ENCODE data around the gene HOXC11. TPM values are rescaled to one million over a fixed set of nuclear protein-coding genes. Genes with fewer than 3 reads are reported as not detected.
A peak's percentile ranks its signal among the peaks of the same experiment; 100 is the strongest.

HOXC11 gene
- total RNA-seq, 1 experiment from 2014 or later: not detected

GRCh38 chr12:54005853-54006558 is 33.1 kb downstream of the HOXC11 start:
- Histone ChIP-seq H3K36me3 (replicated peaks; ENCODE audit: control insufficient read depth, insufficient read depth, low read length) (no peaks in the 10 kb centered on the region), H3K4me3 (ENCODE audit: insufficient read depth, low read depth, low read length) (no peak overlapping the region), H3K27me3 (ENCODE audit: control insufficient read depth, insufficient read depth, low read length) (peaks cover 100% of the 10 kb centered on the region)
- DNase-seq: peak; percentile 97

- no peak for DNase-seq
- Histone ChIP-seq H3K36me3 (replicated peaks; ENCODE audit: control insufficient read depth, insufficient read depth, low read length) (no peaks in the 10 kb centered on the region), H3K27me3 (ENCODE audit: control insufficient read depth, insufficient read depth, low read length) (peaks cover 100% of the 10 kb centered on the region), H3K4me3 (ENCODE audit: insufficient read depth, low read depth, low read length) (no peak overlapping the region)
These were observed 33.8 kb downstream of the HOXC11 start for GRCh38 chr12:54006559-54007220.

GRCh38 chr12:54007538-54008259 is 34.8 kb downstream of the HOXC11 start:
- no peak for DNase-seq
- Histone ChIP-seq H3K27me3 (ENCODE audit: control insufficient read depth, insufficient read depth, low read length) (peaks cover 100% of the 10 kb centered on the region), H3K4me3 (ENCODE audit: insufficient read depth, low read depth, low read length) (no peak overlapping the region), H3K36me3 (replicated peaks; ENCODE audit: control insufficient read depth, insufficient read depth, low read length) (no peaks in the 10 kb centered on the region)

- no peak for DNase-seq
- no peaks in the 10 kb centered on the region for H3K36me3 ChIP-seq (replicated peaks; ENCODE audit: control insufficient read depth, insufficient read depth, low read length)
- H3K4me3 ChIP-seq (ENCODE audit: insufficient read depth, low read depth, low read length): no peak overlapping the region
- H3K27me3 ChIP-seq (ENCODE audit: control insufficient read depth, insufficient read depth, low read length): peaks cover 100% of the 10 kb centered on the region
These were observed 35.3 kb downstream of the HOXC11 start for GRCh38 chr12:54008260-54008552.

- H3K27me3 ChIP-seq (ENCODE audit: control insufficient read depth, insufficient read depth, low read length): peaks cover 100% of the 10 kb centered on the region
These were observed 36.5 kb downstream of the HOXC11 start for GRCh38 chr12:54009171-54010052.

GRCh38 chr12:54010053-54010971 is 37.4 kb downstream of the HOXC11 start:
- DNase-seq: no peak
- Histone ChIP-seq H3K27me3 (ENCODE audit: control insufficient read depth, insufficient read depth, low read length) (peaks cover 100% of the 10 kb centered on the region), H3K4me3 (ENCODE audit: insufficient read depth, low read depth, low read length) (no peak overlapping the region), H3K36me3 (replicated peaks; ENCODE audit: control insufficient read depth, insufficient read depth, low read length) (no peaks in the 10 kb centered on the region)

More at GRCh38 chr12:54009171-54010052, 36.5 kb downstream of the HOXC11 start:
- Histone ChIP-seq H3K4me3 (ENCODE audit: insufficient read depth, low read depth, low read length) (no peak overlapping the region), H3K36me3 (replicated peaks; ENCODE audit: control insufficient read depth, insufficient read depth, low read length) (no peaks in the 10 kb centered on the region)
- peak; percentile 77 for DNase-seq

DNA sequence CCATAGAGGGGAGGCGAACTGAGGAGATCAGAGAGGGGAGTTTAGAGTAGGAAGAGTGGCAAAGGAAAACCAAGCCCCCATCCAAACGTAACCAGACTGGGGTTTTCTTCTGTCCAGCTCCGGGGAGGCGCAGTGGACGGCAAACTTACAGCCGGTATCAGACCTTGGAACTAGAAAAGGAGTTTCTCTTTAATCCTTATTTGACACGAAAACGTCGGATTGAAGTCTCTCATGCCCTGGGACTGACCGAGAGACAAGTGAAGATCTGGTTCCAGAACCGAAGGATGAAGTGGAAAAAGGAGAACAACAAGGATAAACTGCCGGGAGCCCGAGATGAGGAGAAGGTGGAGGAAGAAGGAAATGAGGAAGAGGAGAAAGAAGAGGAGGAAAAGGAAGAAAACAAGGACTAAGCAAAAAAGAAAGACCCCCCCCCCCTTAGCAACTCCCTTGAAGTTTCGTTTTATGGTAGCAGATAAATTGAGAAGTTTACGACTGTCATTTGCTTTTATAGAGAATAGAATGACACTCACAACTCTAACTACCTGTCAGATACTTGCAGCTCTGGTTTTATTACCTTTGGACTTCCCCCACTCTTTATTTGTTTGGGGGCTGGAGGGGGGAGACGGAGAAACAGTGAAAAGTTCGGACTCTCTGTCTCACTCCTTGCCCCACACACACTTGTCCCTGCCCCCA is 38.2 kb downstream of the HOXC11 start:
- H3K36me3 ChIP-seq (replicated peaks; ENCODE audit: control insufficient read depth, insufficient read depth, low read length): no peaks in the 10 kb centered on the region
- no peak for DNase-seq
- H3K27me3 ChIP-seq (ENCODE audit: control insufficient read depth, insufficient read depth, low read length): peaks cover 100% of the 10 kb centered on the region
- no peak overlapping the region for H3K4me3 ChIP-seq (ENCODE audit: insufficient read depth, low read depth, low read length)

GRCh38 chr12:54011665-54012532 is 39.0 kb downstream of the HOXC11 start:
- peaks cover 100% of the 10 kb centered on the region for H3K27me3 ChIP-seq (ENCODE audit: control insufficient read depth, insufficient read depth, low read length)
- H3K4me3 ChIP-seq (ENCODE audit: insufficient read depth, low read depth, low read length): no peak overlapping the region
- peak; percentile 67 for DNase-seq
- no peaks in the 10 kb centered on the region for H3K36me3 ChIP-seq (replicated peaks; ENCODE audit: control insufficient read depth, insufficient read depth, low read length)

- no peak for DNase-seq
- Histone ChIP-seq H3K4me3 (ENCODE audit: insufficient read depth, low read depth, low read length) (no peak overlapping the region), H3K27me3 (ENCODE audit: control insufficient read depth, insufficient read depth, low read length) (peaks cover 99% of the 10 kb centered on the region), H3K36me3 (replicated peaks; ENCODE audit: control insufficient read depth, insufficient read depth, low read length) (no peaks in the 10 kb centered on the region)
These were observed 39.9 kb downstream of the HOXC11 start for GRCh38 chr12:54012631-54013409.

DNA sequence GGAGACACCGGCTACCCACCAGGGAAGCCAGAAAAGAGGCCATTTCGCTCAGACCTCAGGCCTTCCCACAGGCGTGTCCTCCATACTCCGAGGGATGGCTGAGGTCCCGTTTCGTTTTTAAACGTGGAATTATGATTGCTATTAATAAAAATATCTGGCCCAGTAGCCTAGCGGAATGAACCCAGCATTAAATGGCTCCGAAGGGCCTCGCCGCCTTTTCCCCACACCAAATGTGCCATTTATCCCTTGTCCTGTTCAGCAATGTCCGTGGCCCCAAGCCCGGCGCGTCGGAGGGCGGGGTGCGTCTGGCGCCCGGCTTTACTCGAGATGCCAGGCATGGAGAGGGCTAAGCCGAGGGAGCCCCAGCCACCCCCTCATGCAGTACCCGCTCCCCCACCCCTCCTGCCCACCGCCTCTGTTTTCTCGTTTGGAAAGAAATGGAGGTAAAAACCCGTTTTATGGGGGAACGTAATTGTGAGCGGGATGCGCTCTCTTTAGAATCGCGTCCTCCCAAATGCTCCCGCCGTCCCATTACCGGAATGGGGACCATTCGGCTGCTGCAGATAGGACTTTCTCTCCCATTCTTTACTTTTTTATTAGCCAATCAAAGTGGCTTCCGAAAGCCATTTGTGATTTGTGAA is 41.6 kb downstream of the HOXC11 start:
- DNase-seq: no peak
- Histone ChIP-seq H3K27me3 (ENCODE audit: control insufficient read depth, insufficient read depth, low read length) (peaks cover 99% of the 10 kb centered on the region), H3K36me3 (replicated peaks; ENCODE audit: control insufficient read depth, insufficient read depth, low read length) (no peaks in the 10 kb centered on the region), H3K4me3 (ENCODE audit: insufficient read depth, low read depth, low read length) (no peak overlapping the region)

GRCh38 chr12:54015018-54015931 is 42.3 kb downstream of the HOXC11 start:
- DNase-seq: no peak
- no peaks in the 10 kb centered on the region for H3K36me3 ChIP-seq (replicated peaks; ENCODE audit: control insufficient read depth, insufficient read depth, low read length)
- peaks cover 99% of the 10 kb centered on the region for H3K27me3 ChIP-seq (ENCODE audit: control insufficient read depth, insufficient read depth, low read length)
- no peak overlapping the region for H3K4me3 ChIP-seq (ENCODE audit: insufficient read depth, low read depth, low read length)
